GM13976 (cell line): ENCODE measurements around the gene TOPBP1.
A peak's percentile ranks its signal among the peaks of the same experiment; 100 is the strongest.

Experiments
- DNase-seq: peaks from one replicate; pipeline ENCODE4 v3.0.0; 2012; ENCODE audit warnings: low spot score
- in situ Hi-C: fragments of 300-500 bp; cut with MboI; formaldehyde crosslinking; loops from one replicate; pipeline ENCODE4 v1.12.0; 2022; ENCODE audit warnings: low sequenced_read_pairs, mixed read lengths, inconsistent platforms; ENCODE audit not compliant: unreplicated experiment
- TF ChIP-seq, protein P1 (sequence below): IDR thresholded peaks from 2 replicates; pipeline ENCODE4 v1.5.1; 2012; ENCODE audit warnings: borderline replicate concordance, mild to moderate bottlenecking; ENCODE audit not compliant: insufficient read depth; ENCODE audit errors: extremely low read depth, missing control alignments, control extremely low read depth

The TOPBP1 gene

DNA sequence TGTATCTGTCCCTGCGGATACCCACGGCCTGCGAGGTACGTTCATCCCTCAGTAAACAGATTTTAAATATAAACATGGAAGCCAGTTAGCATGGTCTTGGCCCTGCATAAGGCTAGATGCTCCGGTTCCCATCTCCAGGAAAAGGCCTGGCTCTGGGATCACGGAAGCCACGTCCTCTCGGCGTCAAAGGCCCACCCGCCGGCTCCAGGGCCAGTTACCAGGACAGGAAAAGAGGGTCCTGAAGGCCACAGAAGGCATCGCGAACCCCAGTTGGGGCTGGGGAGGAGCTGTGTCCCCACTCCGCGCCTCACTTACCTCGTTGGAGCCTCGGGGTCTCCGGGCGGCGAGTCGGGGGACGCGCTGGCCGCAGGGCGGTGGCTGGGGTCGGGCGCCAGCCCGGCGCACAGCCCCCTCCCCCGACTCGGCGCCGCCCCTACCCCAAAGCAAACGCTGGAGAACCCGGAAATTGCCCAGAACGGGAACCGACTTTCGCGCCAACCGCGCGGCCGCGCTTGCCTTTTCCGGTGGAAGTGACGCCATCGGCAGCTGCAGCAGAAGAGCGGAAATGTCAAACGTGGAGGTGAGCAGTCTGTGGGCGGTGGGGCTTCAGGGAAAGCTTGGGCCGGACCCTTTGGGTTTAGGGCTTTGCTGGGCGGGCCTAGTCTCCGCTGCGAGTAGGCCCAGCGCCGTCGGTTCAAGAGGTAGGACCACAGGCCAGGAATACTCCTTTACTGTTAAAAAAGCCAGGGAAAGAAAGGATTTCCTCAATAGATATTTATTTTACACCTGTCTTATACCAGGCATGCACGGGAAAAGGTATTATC lies at the start of gene TOPBP1:
TSS of gene TOPBP1 (minus strand) at position 488 of the 824 bp plus-strand sequence. CDS start 814 bp downstream, outside the sequence.
- peak; percentile 94 for DNase-seq
- TF ChIP-seq, protein P1, sequence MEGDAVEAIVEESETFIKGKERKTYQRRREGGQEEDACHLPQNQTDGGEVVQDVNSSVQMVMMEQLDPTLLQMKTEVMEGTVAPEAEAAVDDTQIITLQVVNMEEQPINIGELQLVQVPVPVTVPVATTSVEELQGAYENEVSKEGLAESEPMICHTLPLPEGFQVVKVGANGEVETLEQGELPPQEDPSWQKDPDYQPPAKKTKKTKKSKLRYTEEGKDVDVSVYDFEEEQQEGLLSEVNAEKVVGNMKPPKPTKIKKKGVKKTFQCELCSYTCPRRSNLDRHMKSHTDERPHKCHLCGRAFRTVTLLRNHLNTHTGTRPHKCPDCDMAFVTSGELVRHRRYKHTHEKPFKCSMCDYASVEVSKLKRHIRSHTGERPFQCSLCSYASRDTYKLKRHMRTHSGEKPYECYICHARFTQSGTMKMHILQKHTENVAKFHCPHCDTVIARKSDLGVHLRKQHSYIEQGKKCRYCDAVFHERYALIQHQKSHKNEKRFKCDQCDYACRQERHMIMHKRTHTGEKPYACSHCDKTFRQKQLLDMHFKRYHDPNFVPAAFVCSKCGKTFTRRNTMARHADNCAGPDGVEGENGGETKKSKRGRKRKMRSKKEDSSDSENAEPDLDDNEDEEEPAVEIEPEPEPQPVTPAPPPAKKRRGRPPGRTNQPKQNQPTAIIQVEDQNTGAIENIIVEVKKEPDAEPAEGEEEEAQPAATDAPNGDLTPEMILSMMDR: no peak
- in situ Hi-C loops: no loop called here

- no peak for DNase-seq
- in situ Hi-C loops: no loop called here
- TF ChIP-seq, protein P1: no peak
These were observed 49.3 kb upstream of the TOPBP1 start for GRCh38 chr3:133711013-133711412.

GRCh38 chr3:133709139-133709750 lies 47.5 kb upstream of the TOPBP1 start:
- TF ChIP-seq, protein P1: no peak
- in situ Hi-C loops: no loop called here
- DNase-seq: no peak

DNA sequence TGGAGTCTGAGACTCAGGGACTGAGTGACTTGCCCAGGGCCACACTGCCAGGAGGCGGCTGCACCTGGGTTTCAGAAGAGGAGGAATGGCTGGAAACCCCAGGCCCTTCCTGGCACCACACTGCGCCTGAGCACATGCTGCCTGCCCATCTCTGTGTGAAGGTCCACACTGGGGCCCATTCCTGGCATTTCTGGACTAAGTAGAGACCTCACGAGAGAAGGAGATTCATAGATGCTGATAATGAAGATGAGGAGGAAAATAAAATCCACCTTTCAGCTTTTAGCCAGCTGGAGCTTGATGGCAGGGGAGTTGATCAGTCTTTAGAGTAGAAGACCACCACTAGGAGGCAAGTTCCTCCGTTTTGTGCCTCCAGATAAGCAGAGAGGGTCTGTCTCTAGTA lies 44.3 kb upstream of the TOPBP1 start:
- in situ Hi-C loops: no loop called here
- TF ChIP-seq, protein P1: no peak
- DNase-seq: no peak

GRCh38 chr3:133703915-133704314 lies 42.2 kb upstream of the TOPBP1 start:
- in situ Hi-C loops: no loop called here
- TF ChIP-seq, protein P1: no peak
- DNase-seq: no peak

- in situ Hi-C loops: no loop called here
- DNase-seq: no peak
- TF ChIP-seq, protein P1: no peak
These were observed 40.0 kb upstream of the TOPBP1 start for GRCh38 chr3:133701435-133702358.
